Sigmoid colon (tissue), 3 donors: ENCODE data around the gene SAMM50.

ENCODE experiments used
- CTCF ChIP-seq, 4 experiments: fragments of 450-650 bp in 3 of 4; fragments of 200-600 bp in 1 of 4; IDR thresholded peaks; one replicate each; pipeline ENCODE4 v1.5.1; 2016 to 2019; ENCODE audit warnings: antibody characterized with exemption in 4 of 4, mild to moderate bottlenecking in 3 of 4, moderate library complexity in 2 of 4
- POLR2A ChIP-seq, 2 donors: fragments of 450-650 bp; IDR thresholded peaks; one replicate each; pipeline ENCODE4 v1.6.1; 2016; ENCODE audit warnings: antibody characterized with exemption in 2 of 2, mild to moderate bottlenecking in 2 of 2, moderate library complexity in 2 of 2

GRCh38 chr22:43948836-43949406 is 6.3 kb upstream of the SAMM50 start:
- TF ChIP-seq CTCF (IDR thresholded peaks at IDR 0.05), result no peak
- TF ChIP-seq POLR2A (IDR thresholded peaks at IDR 0.05), result no peak
